Measurements from ENCODE around the gene SLC22A23. TPM values are rescaled to one million over a fixed set of nuclear protein-coding genes. Genes with fewer than 3 reads are reported as not detected.
A peak's percentile ranks its signal among the peaks of the same experiment; 100 is the strongest.

Gene SLC22A23
- total and polyA plus RNA-seq, 2 experiments from 2014 or later: 6.1 to 38.3 TPM

DNA sequence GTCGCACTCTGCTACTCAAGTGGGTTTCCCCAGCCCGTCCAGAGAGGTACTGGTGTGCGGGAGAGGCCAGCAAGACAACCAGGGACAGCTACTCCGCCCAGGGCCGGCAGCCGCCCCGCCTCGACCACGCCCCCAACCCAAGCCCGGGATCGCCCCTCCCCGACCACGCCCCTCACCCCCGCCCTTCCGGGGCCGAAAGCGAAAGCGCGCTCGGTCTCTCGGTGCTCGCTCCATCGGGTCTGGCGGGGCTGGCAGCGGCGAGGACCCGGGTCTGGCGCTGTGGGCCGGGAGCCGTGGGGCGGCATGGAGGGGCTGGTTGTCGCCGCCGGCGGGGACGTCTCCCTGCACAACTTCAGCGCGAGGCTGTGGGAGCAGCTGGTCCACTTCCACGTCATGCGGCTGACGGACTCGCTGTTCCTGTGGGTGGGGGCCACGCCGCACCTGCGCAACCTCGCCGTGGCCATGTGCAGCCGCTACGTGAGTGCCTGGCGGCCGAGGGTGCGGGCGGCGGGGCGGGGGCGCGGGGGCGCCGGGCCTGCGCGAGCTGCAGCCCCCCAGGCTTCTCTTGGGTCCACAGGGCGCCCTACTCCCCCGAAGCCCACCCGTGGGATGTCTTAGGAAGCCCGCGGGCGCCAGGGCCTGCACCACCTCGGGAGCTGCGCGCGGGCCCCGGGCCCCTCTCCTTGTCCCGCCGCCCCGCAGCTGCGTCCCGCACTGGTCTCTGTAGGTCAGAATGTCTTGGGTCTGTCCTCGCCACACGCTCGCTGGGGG is 197.9 kb downstream of the SLC22A23 start, which contains the start of gene PSMG4 (continued):
- TF ChIP-seq, protein P1, sequence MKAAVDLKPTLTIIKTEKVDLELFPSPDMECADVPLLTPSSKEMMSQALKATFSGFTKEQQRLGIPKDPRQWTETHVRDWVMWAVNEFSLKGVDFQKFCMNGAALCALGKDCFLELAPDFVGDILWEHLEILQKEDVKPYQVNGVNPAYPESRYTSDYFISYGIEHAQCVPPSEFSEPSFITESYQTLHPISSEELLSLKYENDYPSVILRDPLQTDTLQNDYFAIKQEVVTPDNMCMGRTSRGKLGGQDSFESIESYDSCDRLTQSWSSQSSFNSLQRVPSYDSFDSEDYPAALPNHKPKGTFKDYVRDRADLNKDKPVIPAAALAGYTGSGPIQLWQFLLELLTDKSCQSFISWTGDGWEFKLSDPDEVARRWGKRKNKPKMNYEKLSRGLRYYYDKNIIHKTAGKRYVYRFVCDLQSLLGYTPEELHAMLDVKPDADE (IDR thresholded peaks at IDR 0.05): peak; percentile 66

DNA sequence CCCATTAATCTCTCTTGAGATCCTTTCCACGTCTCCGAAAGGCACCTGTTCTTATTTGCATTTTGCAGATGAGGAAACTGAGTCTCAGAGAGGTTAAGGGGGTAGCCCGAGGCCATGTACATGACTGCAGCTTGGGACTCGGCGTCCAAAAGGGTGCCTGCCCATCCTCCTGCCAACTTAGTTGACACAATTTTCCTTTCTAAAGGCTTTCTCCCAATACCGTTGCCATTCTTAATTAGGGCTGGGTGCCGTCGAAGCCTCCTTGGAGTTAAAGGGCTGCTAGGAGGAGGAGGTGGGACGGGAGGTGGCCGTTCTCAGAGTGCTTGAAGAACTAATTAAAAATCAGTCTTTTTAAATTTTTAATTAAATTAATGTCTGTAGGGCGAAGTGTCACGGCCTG is 198.6 kb downstream of the SLC22A23 start:
- no peak for ATAC-seq
- H3K36me3 Mint-ChIP-seq (ENCODE audit: low read depth): peaks cover 24% of the 10 kb centered on the region
- H3K27me3 Mint-ChIP-seq (ENCODE audit: insufficient read depth, low read depth, poor library complexity): peaks cover 16% of the 10 kb centered on the region
- H3K4me1 ChIP-seq (ENCODE audit: insufficient read depth): peaks cover 21% of the 10 kb centered on the region
- no peak overlapping the region for H3K27ac ChIP-seq (ENCODE audit: low read depth)
- peaks cover 24% of the 10 kb centered on the region for H3K4me1 Mint-ChIP-seq
- peaks cover 43% of the 10 kb centered on the region for H3K79me2 ChIP-seq (replicated peaks; ENCODE audit: insufficient read depth)
- H2AFZ ChIP-seq: peak overlapping the region; percentile 85; the same call in 1 of the 2 replicates
- DNase-seq (ENCODE audit: low spot score): no peak
- H3K9me2 ChIP-seq (ENCODE audit: insufficient read depth): no peaks in the 10 kb centered on the region
- H3K36me3 ChIP-seq (ENCODE audit: insufficient read depth): no peaks in the 10 kb centered on the region; the same call in 1 of the 2 replicates
- H3K4me3 Mint-ChIP-seq: peak overlapping the region; percentile 68; the same call in 2 of the 3 replicates
- H3K4me3 ChIP-seq: peak overlapping the region; percentile 94
- no peak overlapping the region for H3K27ac Mint-ChIP-seq
- peak overlapping the region; percentile 76 for H3K4me2 ChIP-seq
- H3K9me3 Mint-ChIP-seq: peaks cover 8% of the 10 kb centered on the region
- H4K20me1 ChIP-seq (replicated peaks; ENCODE audit: insufficient read depth): peaks cover 21% of the 10 kb centered on the region
- H3K27me3 ChIP-seq (ENCODE audit: insufficient read depth): no peaks in the 10 kb centered on the region
- 0 out of 2 replicates have a peak, but pooled peaks cover 3% of the 10 kb centered on the region for H3F3A ChIP-seq (replicated peaks; ENCODE audit: low read depth)
- TF ChIP-seq ZNF331 (CRISPR knock-in tag; IDR thresholded peaks at IDR 0.05; ENCODE audit: low read depth) (no peak), EZH2phosphoT487 (IDR thresholded peaks at IDR 0.05; ENCODE audit: unreplicated experiment) (no peak), POLR2AphosphoS5 (IDR thresholded peaks at IDR 0.05; ENCODE audit: low read depth) (no peak), NANOG (IDR thresholded peaks at IDR 0.05; ENCODE audit: borderline replicate concordance) (no peak), CREB1 (CRISPR knock-in tag; IDR thresholded peaks at IDR 0.05; ENCODE audit: low read depth) (no peak), JUNB (IDR thresholded peaks at IDR 0.05; ENCODE audit: unreplicated experiment) (no peak)
- TF ChIP-seq, protein P1 (IDR thresholded peaks at IDR 0.05): no peak
- TF ChIP-seq, protein P2, sequence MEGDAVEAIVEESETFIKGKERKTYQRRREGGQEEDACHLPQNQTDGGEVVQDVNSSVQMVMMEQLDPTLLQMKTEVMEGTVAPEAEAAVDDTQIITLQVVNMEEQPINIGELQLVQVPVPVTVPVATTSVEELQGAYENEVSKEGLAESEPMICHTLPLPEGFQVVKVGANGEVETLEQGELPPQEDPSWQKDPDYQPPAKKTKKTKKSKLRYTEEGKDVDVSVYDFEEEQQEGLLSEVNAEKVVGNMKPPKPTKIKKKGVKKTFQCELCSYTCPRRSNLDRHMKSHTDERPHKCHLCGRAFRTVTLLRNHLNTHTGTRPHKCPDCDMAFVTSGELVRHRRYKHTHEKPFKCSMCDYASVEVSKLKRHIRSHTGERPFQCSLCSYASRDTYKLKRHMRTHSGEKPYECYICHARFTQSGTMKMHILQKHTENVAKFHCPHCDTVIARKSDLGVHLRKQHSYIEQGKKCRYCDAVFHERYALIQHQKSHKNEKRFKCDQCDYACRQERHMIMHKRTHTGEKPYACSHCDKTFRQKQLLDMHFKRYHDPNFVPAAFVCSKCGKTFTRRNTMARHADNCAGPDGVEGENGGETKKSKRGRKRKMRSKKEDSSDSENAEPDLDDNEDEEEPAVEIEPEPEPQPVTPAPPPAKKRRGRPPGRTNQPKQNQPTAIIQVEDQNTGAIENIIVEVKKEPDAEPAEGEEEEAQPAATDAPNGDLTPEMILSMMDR (conservative IDR thresholded peaks at IDR 0.05; ENCODE audit: low read depth in 2 of 2): no peak
- TF ChIP-seq, protein P3, sequence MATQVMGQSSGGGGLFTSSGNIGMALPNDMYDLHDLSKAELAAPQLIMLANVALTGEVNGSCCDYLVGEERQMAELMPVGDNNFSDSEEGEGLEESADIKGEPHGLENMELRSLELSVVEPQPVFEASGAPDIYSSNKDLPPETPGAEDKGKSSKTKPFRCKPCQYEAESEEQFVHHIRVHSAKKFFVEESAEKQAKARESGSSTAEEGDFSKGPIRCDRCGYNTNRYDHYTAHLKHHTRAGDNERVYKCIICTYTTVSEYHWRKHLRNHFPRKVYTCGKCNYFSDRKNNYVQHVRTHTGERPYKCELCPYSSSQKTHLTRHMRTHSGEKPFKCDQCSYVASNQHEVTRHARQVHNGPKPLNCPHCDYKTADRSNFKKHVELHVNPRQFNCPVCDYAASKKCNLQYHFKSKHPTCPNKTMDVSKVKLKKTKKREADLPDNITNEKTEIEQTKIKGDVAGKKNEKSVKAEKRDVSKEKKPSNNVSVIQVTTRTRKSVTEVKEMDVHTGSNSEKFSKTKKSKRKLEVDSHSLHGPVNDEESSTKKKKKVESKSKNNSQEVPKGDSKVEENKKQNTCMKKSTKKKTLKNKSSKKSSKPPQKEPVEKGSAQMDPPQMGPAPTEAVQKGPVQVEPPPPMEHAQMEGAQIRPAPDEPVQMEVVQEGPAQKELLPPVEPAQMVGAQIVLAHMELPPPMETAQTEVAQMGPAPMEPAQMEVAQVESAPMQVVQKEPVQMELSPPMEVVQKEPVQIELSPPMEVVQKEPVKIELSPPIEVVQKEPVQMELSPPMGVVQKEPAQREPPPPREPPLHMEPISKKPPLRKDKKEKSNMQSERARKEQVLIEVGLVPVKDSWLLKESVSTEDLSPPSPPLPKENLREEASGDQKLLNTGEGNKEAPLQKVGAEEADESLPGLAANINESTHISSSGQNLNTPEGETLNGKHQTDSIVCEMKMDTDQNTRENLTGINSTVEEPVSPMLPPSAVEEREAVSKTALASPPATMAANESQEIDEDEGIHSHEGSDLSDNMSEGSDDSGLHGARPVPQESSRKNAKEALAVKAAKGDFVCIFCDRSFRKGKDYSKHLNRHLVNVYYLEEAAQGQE (IDR thresholded peaks at IDR 0.05; ENCODE audit: unreplicated experiment): no peak
